Heart left ventricle (tissue), 13 donors: ENCODE data around the gene TRAPPC12.

Experiments used
- CTCF ChIP-seq, 12 donors: fragments of 200-600 bp; sonication (generic) in 4 of 12; IDR thresholded peaks; one replicate each; pipeline versions ENCODE4 v1.5.0 to v1.8.0; 2018 to 2022; ENCODE audit warnings: antibody characterized with exemption in 12 of 12, mild to moderate bottlenecking in 5 of 12
- POLR2A ChIP-seq, 2 donors: fragments of 450-650 bp; IDR thresholded peaks; one replicate each; pipeline ENCODE4 v1.6.1; 2017; ENCODE audit warnings: antibody characterized with exemption in 2 of 2, mild to moderate bottlenecking in 2 of 2, moderate library complexity in 2 of 2
- donor health status: ischemic (EF 13 %, LVEDD 7.1; RV severe dilation, severe dysfunction).
- donor health status: DM: no; HTN: yes; CAD: no.
- donor health status: DM: no; HTN: no; CAD: no.
- donor health status: ischemic (EF 25% LVEDD 6.9; RV normal size, moderate dysfunction).
- donor health status: ischemic (EF 25% LVEDD 5.7; RV mildly dilated, moderate dysfunction).
- donor health status: ischemic (EF 35%, LVEDD 5.7; RV mildly dilated, moderate dysfunction).
- donor health status: nonischemic (EF 11% LVEDD 7.7; RV severe dilation, severe dysfunction).
- donor health status: DM: yes; HTN: yes; CAD: no.
- donor health status: PGD.
- donor health status: ischemic (EF 29% LVEDD 5.4; RV normal size, mild dysfunction).
- donor health status: nonischemic (EF 23%, LVEDD 6.1; RV moderate dilation, normal function).

GRCh38 chr2:3487028-3487425 lies 107.5 kb downstream of the TRAPPC12 start:
- no peak for TF ChIP-seq CTCF (IDR thresholded peaks at IDR 0.05)
- TF ChIP-seq POLR2A (IDR thresholded peaks at IDR 0.05): no peak
